GM12892 (cell line): Measurements from ENCODE around the gene RAD51D.

ENCODE experiments used
- POLR2A ChIP-seq: IDR thresholded peaks from 2 replicates; pipeline ENCODE4 v1.6.1; 2011; ENCODE audit warnings: low read depth, low read length, control low read depth
- POLR2AphosphoS5 ChIP-seq: IDR thresholded peaks from 2 replicates; pipeline ENCODE4 v1.6.1; 2011; ENCODE audit warnings: low read depth, low read length, control low read depth
- TAF1 ChIP-seq: IDR thresholded peaks from 2 replicates; pipeline ENCODE4 v1.6.1; 2011; ENCODE audit warnings: low read depth, mild to moderate bottlenecking, control low read depth, low read length, borderline replicate concordance

GRCh38 chr17:35083071-35083470 is 36.6 kb downstream of the RAD51D start:
- no peak for TF ChIP-seq POLR2AphosphoS5
- TF ChIP-seq POLR2A = no peak
- TF ChIP-seq TAF1 = no peak
